GM12873 (cell line): ENCODE results near the gene SLC38A8.

ENCODE experiments used
- TF ChIP-seq, protein P1 (sequence below): IDR thresholded peaks from 2 replicates; pipeline ENCODE4 v1.5.1; 2012; ENCODE audit warnings: low read depth, mild to moderate bottlenecking, moderate library complexity, low read length, control low read depth; ENCODE audit not compliant: insufficient read depth; ENCODE audit errors: missing control alignments

SLC38A8 gene

DNA sequence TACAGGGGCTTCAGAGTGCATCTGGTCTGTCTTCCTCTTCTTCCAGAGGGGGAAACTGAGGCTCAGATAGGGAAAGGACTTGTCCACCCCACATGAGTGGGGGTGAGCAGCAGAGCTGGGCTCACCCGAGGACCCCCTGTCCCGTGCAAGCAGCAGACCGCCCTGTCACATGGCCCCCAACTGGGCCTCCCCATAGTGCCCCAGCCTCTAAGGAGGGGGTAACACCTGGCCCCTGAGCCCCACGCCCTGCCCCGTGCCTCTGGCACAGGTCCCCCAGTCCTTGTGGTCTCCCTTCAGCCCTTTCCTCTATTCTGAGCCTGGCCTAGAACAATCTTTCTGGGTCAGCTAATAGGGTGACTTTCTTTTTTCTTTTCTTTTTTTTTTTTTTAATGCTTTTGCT is 81.0 kb downstream of the SLC38A8 start:
- TF ChIP-seq, protein P1, sequence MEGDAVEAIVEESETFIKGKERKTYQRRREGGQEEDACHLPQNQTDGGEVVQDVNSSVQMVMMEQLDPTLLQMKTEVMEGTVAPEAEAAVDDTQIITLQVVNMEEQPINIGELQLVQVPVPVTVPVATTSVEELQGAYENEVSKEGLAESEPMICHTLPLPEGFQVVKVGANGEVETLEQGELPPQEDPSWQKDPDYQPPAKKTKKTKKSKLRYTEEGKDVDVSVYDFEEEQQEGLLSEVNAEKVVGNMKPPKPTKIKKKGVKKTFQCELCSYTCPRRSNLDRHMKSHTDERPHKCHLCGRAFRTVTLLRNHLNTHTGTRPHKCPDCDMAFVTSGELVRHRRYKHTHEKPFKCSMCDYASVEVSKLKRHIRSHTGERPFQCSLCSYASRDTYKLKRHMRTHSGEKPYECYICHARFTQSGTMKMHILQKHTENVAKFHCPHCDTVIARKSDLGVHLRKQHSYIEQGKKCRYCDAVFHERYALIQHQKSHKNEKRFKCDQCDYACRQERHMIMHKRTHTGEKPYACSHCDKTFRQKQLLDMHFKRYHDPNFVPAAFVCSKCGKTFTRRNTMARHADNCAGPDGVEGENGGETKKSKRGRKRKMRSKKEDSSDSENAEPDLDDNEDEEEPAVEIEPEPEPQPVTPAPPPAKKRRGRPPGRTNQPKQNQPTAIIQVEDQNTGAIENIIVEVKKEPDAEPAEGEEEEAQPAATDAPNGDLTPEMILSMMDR, result no peak

GRCh38 chr16:83960521-83961249 is 81.9 kb downstream of the SLC38A8 start:
- TF ChIP-seq, protein P1, result no peak
